ENCODE results near the gene FKBP3.

DNA sequence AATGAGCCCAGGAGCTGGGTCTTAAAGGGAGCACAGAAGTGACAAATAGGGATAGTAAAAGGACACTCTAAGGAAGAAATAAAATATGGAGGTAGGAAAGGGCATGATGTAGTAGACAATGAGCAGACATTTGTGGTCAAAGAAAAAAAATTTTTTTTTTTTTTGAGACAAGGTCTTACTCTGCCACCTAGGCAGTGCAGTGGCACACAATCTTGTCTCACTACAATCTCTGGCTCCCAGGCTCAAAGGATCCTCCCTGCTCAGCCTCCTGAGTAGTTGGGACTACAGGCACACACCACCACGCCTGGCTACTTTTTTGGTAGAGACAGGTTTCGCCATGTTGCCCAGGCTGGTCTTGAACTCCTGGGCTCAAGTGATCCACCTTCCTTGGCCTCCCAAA lies 8.5 kb downstream of the FKBP3 start:
- TF ChIP-seq, protein P1, sequence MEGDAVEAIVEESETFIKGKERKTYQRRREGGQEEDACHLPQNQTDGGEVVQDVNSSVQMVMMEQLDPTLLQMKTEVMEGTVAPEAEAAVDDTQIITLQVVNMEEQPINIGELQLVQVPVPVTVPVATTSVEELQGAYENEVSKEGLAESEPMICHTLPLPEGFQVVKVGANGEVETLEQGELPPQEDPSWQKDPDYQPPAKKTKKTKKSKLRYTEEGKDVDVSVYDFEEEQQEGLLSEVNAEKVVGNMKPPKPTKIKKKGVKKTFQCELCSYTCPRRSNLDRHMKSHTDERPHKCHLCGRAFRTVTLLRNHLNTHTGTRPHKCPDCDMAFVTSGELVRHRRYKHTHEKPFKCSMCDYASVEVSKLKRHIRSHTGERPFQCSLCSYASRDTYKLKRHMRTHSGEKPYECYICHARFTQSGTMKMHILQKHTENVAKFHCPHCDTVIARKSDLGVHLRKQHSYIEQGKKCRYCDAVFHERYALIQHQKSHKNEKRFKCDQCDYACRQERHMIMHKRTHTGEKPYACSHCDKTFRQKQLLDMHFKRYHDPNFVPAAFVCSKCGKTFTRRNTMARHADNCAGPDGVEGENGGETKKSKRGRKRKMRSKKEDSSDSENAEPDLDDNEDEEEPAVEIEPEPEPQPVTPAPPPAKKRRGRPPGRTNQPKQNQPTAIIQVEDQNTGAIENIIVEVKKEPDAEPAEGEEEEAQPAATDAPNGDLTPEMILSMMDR (IDR thresholded peaks at IDR 0.05) = no peak
- TF ChIP-seq EP300 (IDR thresholded peaks at IDR 0.05) = no peak
- TF ChIP-seq POLR2AphosphoS5 (IDR thresholded peaks at IDR 0.05) = no peak
- no peak for TF ChIP-seq POLR2A (IDR thresholded peaks at IDR 0.05)
